HL-60 (cell line): ENCODE measurements around the gene KCNE4.

Source experiments
- DNase-seq, 2 experiments: peaks; one replicate each; pipeline ENCODE4 v3.0.0-alpha.2; 2010 to 2020; ENCODE audit warnings: low read depth in 1 of 2, low spot score in 1 of 2
- H3K27ac ChIP-seq: fragments of 250-450 bp; sonication (Bioruptor Pico); replicated peaks from 2 replicates; pipeline ENCODE4 v1.5.1; 2020; ENCODE audit warnings: mild to moderate bottlenecking, moderate library complexity
- H3K27me3 ChIP-seq: fragments of 250-450 bp; sonication (Bioruptor Pico); 2 replicates; pipeline ENCODE4 v1.5.1; 2021; ENCODE audit warnings: mild to moderate bottlenecking, moderate library complexity; ENCODE audit not compliant: insufficient read depth, poor library complexity, severe bottlenecking
- H3K4me3 ChIP-seq: replicated peaks from 2 replicates; pipeline ENCODE4 v1.5.1; 2011; ENCODE audit warnings: mild to moderate bottlenecking, control low read depth, low read length; ENCODE audit not compliant: insufficient read depth
- CTCF ChIP-seq: IDR thresholded peaks from one replicate; pipeline ENCODE4 v1.5.1; 2011; ENCODE audit warnings: low read length, control low read depth, inconsistent platforms; ENCODE audit not compliant: insufficient read depth
- GABPA ChIP-seq: IDR thresholded peaks from 2 replicates; pipeline ENCODE4 v1.6.1; 2012; ENCODE audit warnings: low read depth
- POLR2AphosphoS5 ChIP-seq: IDR thresholded peaks from 2 replicates; pipeline ENCODE4 v1.6.1; 2012; ENCODE audit warnings: low read depth
- REST ChIP-seq: IDR thresholded peaks from 2 replicates; pipeline ENCODE4 v1.6.1; 2012; ENCODE audit warnings: low read depth; ENCODE audit not compliant: insufficient replicate concordance
- SPI1 ChIP-seq: IDR thresholded peaks from 2 replicates; pipeline ENCODE4 v1.6.1; 2012; ENCODE audit warnings: low read depth, mild to moderate bottlenecking, borderline replicate concordance

The KCNE4 gene

GRCh38 chr2:223075301-223076270, 23.6 kb downstream of the KCNE4 start:
- no peak for DNase-seq
- no peaks in the 10 kb centered on the region for H3K27me3 ChIP-seq
- H3K27ac ChIP-seq: no peak overlapping the region
- no peak overlapping the region for H3K4me3 ChIP-seq
- TF ChIP-seq POLR2AphosphoS5 (no peak), SPI1 (no peak), CTCF (no peak), GABPA (no peak), REST (no peak)

DNA sequence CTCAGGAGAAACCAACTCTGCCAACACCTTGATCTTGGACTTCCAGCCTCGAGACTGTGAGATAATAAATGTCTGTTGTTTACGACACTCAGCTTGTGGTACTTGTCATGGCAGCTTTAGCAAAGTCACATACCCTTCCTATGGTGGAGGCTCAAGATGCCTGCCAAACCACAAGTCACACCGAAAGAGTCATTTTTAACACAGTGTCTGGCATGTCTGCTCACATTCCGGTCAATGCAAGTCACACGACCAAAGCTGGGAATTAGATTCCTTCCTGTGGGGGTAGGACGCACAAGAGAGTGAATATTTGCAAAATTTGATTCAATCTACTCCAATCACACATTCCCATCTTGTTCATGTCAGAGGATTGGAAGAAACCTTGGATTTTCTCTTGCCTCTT, 24.6 kb downstream of the KCNE4 start:
- H3K4me3 ChIP-seq: no peak overlapping the region
- no peak for DNase-seq
- no peaks in the 10 kb centered on the region for H3K27me3 ChIP-seq
- no peak for TF ChIP-seq REST
- TF ChIP-seq GABPA: no peak
- TF ChIP-seq POLR2AphosphoS5: no peak
- TF ChIP-seq SPI1: no peak
- no peak for TF ChIP-seq CTCF
- no peak overlapping the region for H3K27ac ChIP-seq

DNA sequence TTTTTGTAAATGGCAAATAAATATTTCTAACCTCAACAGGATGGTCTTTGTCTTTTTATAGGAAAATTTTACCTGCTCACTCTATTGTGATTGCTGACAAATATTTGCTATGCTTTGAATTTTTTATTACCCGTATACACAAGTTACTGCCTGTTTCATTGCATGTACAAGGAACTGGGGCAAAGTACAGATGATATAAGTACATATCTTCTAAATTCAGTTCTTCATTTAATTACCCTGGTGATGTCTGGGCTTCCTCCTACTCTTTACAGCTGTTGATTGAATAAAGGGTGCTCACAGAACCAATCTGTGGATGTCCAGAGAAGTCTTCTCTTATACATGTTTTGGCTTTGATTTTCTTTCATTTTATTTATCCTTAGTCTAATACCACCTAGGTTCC, 26.5 kb downstream of the KCNE4 start:
- no peak for DNase-seq
- Histone ChIP-seq H3K4me3 (no peak overlapping the region), H3K27me3 (no peaks in the 10 kb centered on the region), H3K27ac (no peak overlapping the region)
- TF ChIP-seq REST: no peak
- TF ChIP-seq SPI1: no peak
- TF ChIP-seq POLR2AphosphoS5: no peak
- no peak for TF ChIP-seq CTCF
- no peak for TF ChIP-seq GABPA
